GM19193 (cell line): ENCODE data around the gene TWNK.

Experiments
- POLR2A ChIP-seq: IDR thresholded peaks from 4 replicates; pipeline ENCODE4 v1.6.1; 2011; ENCODE audit not compliant: insufficient read depth, insufficient read length; ENCODE audit errors: extremely low read depth

The TWNK gene

GRCh38 chr10:100981178-100981772, 6.1 kb upstream of the TWNK start:
- TF ChIP-seq POLR2A: no peak

- TF ChIP-seq POLR2A: no peak
Measured at GRCh38 chr10:100982916-100983830, 4.2 kb upstream of the TWNK start.

DNA sequence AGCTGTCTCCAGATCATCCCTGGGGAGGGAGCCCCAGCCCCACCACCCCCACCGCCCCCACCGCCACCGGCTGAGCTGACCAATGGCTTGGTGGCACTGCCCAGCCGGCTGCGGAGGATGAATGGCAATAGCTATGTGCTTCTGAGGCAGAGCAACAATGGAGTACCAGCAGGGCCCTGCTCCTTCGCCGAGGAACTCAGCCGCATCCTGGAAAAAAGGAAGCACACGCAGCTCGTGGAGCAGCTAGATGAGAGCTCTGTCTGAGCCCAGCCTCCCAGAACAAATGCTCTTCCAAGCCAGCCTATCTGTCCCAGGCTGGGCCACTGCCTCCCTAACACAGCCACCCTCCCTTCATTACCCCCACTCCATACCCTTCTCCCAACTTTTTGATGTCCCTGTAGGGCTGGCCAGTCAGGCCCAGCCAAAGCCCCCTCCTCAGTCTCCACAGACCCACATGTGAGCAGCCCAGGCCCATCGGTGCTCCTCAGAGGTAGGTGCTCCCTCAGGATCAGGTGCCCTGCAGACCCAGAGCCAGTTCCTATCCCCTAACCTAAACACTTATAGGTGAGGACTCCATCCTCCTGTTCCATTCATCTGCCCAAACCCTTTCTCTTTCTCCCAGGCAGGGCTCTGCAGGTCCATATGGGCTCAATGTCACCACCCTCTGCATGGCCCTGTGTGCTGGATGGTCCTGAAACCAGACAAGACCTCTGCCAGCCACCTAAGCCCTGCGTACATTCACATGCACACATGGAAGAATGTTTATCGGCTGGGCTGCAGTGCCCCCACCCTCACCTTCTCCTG, 3.3 kb upstream of the TWNK start:
- no peak for TF ChIP-seq POLR2A

- no peak for TF ChIP-seq POLR2A
Measured at GRCh38 chr10:100984672-100985177, 2.6 kb upstream of the TWNK start.

GRCh38 chr10:100985336-100985735, 2.0 kb upstream of the TWNK start:
- TF ChIP-seq POLR2A: no peak

GRCh38 chr10:100986623-100986951, 756 bp upstream of the TWNK start:
- no peak for TF ChIP-seq POLR2A

GRCh38 chr10:100987685-100988049, 324 bp downstream of the TWNK start:
- TF ChIP-seq POLR2A: no peak

- no peak for TF ChIP-seq POLR2A
Measured at GRCh38 chr10:100988166-100988565, 823 bp downstream of the TWNK start.

GRCh38 chr10:100989088-100989487, 1.7 kb downstream of the TWNK start:
- TF ChIP-seq POLR2A: no peak

DNA sequence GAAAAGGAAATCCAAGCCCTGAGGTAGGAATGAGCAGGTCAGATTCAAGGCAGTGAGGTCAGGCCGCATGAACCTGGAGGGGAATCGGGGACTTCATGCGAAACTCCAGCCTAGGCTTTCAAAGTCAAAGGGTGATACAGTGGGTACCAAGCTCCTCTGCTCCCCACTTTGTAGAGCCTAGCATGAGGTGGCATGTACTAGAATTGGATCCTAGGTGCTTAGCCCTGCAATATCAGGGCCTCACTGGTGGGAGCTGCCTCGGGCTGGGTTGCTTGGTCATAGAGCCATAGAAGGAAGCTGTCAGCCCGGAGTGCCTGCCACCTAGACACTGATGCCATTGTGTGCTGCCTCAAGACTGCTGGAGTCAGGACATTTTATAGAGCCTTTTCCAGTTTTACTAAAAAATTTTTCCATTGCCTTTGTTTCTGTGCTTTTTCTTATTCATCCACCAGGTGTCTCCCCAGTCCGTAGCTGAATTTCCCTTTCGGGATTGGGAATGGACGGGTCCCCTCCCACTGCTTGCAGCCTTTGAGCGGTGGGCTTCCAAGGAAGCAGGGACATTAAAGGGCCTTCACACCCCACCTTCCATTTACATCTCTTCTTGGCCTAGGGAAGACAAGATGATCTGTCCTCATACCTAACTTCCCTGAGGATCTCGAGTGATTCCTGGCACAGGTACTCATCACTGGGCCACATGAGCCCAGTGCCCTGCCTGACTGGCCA, 6.8 kb downstream of the TWNK start:
- TF ChIP-seq POLR2A: peak; percentile 24

- no peak for TF ChIP-seq POLR2A
Measured at GRCh38 chr10:100995181-100995580, 7.8 kb downstream of the TWNK start.

DNA sequence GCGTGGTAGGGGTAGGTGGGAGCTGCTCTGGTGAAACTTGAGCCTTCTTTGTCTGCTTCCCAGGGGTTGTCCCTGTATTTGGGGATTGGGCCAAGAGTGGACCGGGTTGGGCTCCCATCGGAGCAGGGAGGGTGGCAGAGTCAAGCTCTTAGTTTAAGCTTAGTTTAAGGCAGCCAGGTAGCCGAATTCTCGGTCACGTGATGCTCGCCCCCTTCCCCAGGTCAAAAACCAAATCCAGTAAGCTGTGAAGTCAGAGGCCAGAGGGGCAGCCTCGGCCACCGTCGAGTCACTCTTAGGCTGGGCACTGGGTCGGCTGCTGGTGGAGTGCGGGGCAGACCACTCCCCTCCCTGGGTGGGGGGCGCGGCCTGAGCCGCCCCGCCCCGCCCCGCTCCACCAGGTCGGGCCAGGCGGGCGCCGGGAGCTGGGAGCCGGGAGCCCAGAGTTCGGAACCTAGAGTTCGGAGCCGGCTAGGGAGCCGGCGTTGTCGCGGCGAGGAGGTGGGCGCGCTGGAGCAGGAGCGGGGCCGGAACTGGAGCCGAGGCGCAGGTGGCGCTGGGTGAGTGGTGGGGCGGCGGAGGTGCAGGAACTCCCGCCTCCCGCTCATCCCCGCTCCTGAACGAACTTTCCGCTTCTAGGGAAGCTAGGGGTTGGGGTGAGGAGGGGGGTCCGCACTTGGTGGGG, 9.5 kb downstream of the TWNK start:
- no peak for TF ChIP-seq POLR2A

DNA sequence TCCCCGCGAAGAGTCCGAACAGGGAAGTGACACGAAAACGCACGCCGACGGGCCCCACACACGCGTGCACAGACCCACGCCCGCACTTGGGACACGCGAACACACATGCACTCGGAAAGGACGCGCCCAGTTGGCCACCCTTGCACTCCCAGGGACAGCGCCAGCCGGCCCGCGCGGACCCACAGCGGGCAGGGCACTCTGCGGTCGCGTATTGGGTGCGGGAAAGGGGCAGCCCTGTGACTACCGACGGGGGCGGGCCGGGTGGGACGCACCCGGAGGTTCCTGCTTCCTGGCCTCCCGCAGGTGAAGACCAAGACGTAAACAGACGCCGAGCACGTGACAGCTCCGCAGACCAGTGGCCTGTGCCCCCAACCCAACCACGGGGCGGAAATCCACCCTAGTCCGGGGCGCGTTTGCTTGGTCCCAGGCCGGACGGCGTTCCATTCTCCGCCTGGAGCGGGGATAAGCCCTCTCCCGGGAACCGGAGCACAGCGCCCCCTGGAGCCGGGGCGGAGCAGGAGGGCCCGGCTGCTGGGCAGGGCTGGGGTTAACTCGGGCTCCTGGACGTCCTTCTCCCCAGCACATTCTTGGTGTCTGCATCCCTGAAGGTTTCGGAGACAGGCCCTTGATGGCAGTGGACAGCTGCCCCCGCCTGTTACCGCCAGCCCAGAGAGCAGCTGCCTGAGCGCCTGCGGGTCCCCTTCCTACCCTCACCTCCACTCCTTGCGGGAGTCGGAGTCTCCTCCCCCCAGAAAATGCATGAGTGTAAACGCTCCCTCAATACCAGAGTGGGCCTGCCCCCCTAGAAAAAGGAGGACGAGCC, 10.2 kb downstream of the TWNK start:
- no peak for TF ChIP-seq POLR2A
